HepG2 (cell line): ENCODE measurements around the gene KIN. TPM values are rescaled to one million over a fixed set of nuclear protein-coding genes. Genes with fewer than 3 reads are reported as not detected.

Experiments
- DMAP1 ChIP-seq: IDR thresholded peaks from 2 replicates; pipeline ENCODE4 v1.6.1; 2016
- HOXA5 ChIP-seq: sonication (generic); formaldehyde crosslinking; IDR thresholded peaks from 2 replicates; pipeline ENCODE4 v1.4.0; 2020; ENCODE audit warnings: missing genetic modification reagents
- MTF2 ChIP-seq: sonication (generic); formaldehyde crosslinking; IDR thresholded peaks from 2 replicates; pipeline ENCODE4 v1.5.0; 2020; ENCODE audit warnings: missing genetic modification reagents, borderline replicate concordance
- NCOA2 ChIP-seq: sonication (generic); formaldehyde crosslinking; IDR thresholded peaks from 2 replicates; pipeline ENCODE4 v1.8.0; 2022; ENCODE audit warnings: inconsistent platforms
- PITX1 ChIP-seq: sonication (generic); formaldehyde crosslinking; IDR thresholded peaks from 2 replicates; pipeline ENCODE4 v1.5.1; 2020; ENCODE audit warnings: mild to moderate bottlenecking, missing genetic modification reagents
- POLR2G ChIP-seq: fragments of 200-400 bp; formaldehyde crosslinking; IDR thresholded peaks from 2 replicates; pipeline ENCODE4 v1.6.1; 2018; ENCODE audit warnings: mild to moderate bottlenecking, low read depth, low read length, moderate library complexity
- REPIN1 ChIP-seq: sonication (generic); formaldehyde crosslinking; IDR thresholded peaks from 2 replicates; pipeline ENCODE4 v1.8.0; 2022; ENCODE audit warnings: missing genetic modification reagents, low read depth, mild to moderate bottlenecking, borderline replicate concordance
- RERE ChIP-seq: IDR thresholded peaks from 2 replicates; pipeline ENCODE4 v1.6.1; 2016; ENCODE audit warnings: low read depth, missing genetic modification reagents, missing compliant biosample characterization
- UBTF ChIP-seq: sonication (generic); formaldehyde crosslinking; IDR thresholded peaks from 2 replicates; pipeline ENCODE4 v1.4.0; 2020; ENCODE audit warnings: mild to moderate bottlenecking, missing genetic modification reagents
- ZBTB3 ChIP-seq: sonication (generic); formaldehyde crosslinking; IDR thresholded peaks from 2 replicates; pipeline ENCODE4 v1.4.0; 2020; ENCODE audit warnings: low read depth, mild to moderate bottlenecking, moderate library complexity, missing genetic modification reagents, borderline replicate concordance
- ZFP90 ChIP-seq: sonication (generic); formaldehyde crosslinking; IDR thresholded peaks from 2 replicates; pipeline ENCODE4 v1.8.0; 2022; ENCODE audit warnings: missing genetic modification reagents, mild to moderate bottlenecking, inconsistent platforms, borderline replicate concordance
- ZNF207 ChIP-seq: fragments of 450-650 bp; IDR thresholded peaks from 2 replicates; pipeline ENCODE4 v1.6.1; 2016; ENCODE audit warnings: antibody characterized with exemption, borderline replicate concordance
- ZNF282 ChIP-seq: fragments of 450-650 bp; IDR thresholded peaks from 2 replicates; pipeline ENCODE4 v1.6.1; 2018; ENCODE audit not compliant: partially characterized antibody
- ZNF441 ChIP-seq: sonication (generic); formaldehyde crosslinking; IDR thresholded peaks from 2 replicates; pipeline ENCODE4 v1.7.0; 2021; ENCODE audit warnings: missing genetic modification reagents, borderline replicate concordance
- ZNF503 ChIP-seq: sonication (generic); formaldehyde crosslinking; IDR thresholded peaks from 2 replicates; pipeline ENCODE4 v1.4.0; 2020; ENCODE audit warnings: missing genetic modification reagents
- ZNF678 ChIP-seq: sonication (generic); formaldehyde crosslinking; IDR thresholded peaks from 2 replicates; pipeline ENCODE4 v1.4.0; 2020; ENCODE audit warnings: mild to moderate bottlenecking, missing genetic modification reagents
- ZNF790 ChIP-seq: sonication (generic); formaldehyde crosslinking; IDR thresholded peaks from 2 replicates; pipeline ENCODE4 v1.8.0; 2022; ENCODE audit warnings: missing genetic modification reagents, mild to moderate bottlenecking, borderline replicate concordance
- polyA plus RNA-seq, 8 experiments: library from polyadenylated mRNA; depleted of rRNA in 3 of 8; stranded (reverse) in 7 of 8; unstranded in 1 of 8; fragments of >200 nt; fragmentation: Illumina TruSeq in 4 of 8; extraction: Trizol in 4 of 8; gene quantifications; 2 replicates each; pipeline versions ENCODE4 v1.2.1 to v1.2.3, GENCODE V29; 2011 to 2016; ENCODE audit warnings: low read depth in 4 of 8, missing spikeins in 1 of 8, mixed read lengths in 1 of 8; ENCODE audit not compliant: insufficient read depth in 1 of 8
- total RNA-seq, 5 experiments: library from RNA; depleted of rRNA; stranded (reverse); fragments of >200 nt; fragmentation: Illumina TruSeq; extraction: Trizol; gene quantifications; 2 replicates each; pipeline ENCODE4 v1.2.3, GENCODE V29; 2016; ENCODE audit warnings: low read depth in 1 of 5

Gene KIN
- total and polyA plus RNA-seq, 2 of the 13 experiments (the other 11 are each of a cell fraction or from before 2014, with no cell fraction given) = 4.9 to 23.2 TPM

DNA sequence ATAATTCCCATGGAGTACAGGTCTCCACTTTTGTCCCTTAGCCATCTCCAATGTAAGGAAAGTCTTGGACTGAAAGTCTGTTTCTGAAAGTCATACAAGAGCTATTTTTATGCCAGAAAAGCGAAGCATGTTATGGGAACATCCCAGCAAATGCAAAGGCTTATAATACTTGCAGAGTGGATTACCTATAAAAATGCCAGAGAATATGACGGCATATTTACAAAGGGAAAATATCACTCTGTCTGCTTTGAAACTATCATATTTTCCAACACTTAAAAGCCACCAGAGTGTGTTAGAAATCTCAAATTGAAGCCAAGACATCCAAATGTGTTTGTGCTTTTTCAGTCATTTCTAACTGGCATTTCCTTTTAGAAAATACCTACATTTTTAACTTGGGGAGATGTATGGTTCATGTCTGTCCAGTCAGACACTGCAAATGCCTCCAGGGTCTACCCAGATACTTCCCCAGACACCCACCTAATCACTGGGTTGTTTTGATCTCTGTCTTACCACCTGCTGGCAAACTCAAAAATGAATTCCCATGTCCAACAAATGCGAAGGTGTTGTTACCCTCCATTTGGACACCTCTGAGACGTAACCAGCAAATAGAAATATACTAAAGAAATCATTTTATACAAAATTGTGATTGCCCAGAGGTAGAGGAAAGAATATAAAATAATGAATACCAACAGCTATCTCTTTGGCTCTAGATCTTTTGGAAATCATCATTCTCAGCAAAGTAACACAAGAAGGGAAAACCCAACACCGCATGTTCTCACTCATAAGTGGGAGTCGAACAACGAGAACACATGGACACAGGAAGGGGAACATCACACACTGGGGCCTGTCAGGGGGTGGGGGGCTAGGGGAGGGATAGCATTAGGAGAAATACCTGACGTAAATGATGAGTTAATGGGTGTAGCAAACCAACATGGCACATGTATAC lies 83.4 kb downstream of the KIN start (continued):
- TF ChIP-seq ZNF678 (CRISPR knock-in tag) (no peak), RERE (CRISPR knock-in tag) (no peak), MTF2 (no peak), ZNF441 (CRISPR knock-in tag) (no peak), ZBTB3 (CRISPR knock-in tag) (no peak), ZNF282 (no peak), DMAP1 (CRISPR knock-in tag) (no peak; the same call in 1 of the 2 replicates), ZFP90 (no peak), UBTF (CRISPR knock-in tag) (no peak), HOXA5 (CRISPR knock-in tag) (no peak), REPIN1 (CRISPR knock-in tag) (no peak), ZNF207 (no peak), ZNF790 (no peak), NCOA2 (no peak), ZNF503 (no peak), PITX1 (no peak), POLR2G (peak; percentile 57)
